DMS153 treated with DMSO at 0.1 percent for 48 hours (cell line): ENCODE data around the gene CCT6B.
A peak's percentile ranks its signal among the peaks of the same experiment; 100 is the strongest.
"Not testable (repeated sequence)": the region's sequence is repeated elsewhere in the genome, so short reads cannot be mapped to it uniquely, and the experiment has no call there.

ENCODE experiments used
- DNase-seq: peaks from one replicate; lab custom pipeline; 2025; ENCODE audit not compliant: unreplicated experiment; lab: John Stamatoyannopoulos, UW

The CCT6B gene, protein sequence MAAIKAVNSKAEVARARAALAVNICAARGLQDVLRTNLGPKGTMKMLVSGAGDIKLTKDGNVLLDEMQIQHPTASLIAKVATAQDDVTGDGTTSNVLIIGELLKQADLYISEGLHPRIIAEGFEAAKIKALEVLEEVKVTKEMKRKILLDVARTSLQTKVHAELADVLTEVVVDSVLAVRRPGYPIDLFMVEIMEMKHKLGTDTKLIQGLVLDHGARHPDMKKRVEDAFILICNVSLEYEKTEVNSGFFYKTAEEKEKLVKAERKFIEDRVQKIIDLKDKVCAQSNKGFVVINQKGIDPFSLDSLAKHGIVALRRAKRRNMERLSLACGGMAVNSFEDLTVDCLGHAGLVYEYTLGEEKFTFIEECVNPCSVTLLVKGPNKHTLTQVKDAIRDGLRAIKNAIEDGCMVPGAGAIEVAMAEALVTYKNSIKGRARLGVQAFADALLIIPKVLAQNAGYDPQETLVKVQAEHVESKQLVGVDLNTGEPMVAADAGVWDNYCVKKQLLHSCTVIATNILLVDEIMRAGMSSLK

DNA sequence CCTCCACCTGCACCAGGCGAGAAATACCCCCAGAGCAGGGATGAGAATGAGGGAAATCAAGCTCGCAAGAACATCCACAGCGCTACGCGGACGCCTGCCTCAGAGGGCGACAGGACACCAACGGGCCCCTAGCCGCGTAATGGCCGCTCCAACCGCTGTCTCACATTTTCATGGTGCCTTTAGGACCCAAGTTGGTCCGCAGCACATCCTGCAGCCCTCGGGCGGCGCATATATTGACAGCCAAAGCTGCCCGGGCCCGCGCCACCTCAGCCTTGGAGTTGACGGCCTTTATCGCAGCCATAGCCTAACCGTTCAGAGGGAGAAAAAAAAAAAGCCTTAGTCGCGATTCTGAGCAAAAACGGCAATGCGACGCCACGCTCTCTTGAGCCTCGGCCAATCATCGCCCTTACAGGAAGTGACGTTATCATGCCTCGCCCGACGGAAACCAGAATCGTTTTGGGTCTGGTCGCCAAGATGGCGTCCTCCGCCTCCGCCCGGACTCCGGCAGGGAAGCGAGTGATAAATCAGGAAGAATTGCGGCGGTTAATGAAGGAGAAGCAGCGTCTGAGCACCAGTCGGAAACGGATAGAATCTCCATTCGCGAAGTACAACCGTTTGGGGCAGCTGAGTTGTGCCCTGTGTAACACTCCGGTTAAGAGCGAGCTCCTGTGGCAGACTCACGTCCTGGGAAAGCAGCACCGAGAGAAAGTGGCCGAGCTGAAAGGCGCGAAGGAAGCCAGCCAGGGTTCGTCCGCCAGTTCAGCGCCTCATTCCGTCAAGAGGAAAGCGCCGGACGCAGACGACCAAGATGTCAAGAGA, at the start of gene CCT6B, which contains the start of gene ZNF830:
Gene CCT6B, minus strand, starts transcription at position 368 of the 819 bp plus-strand sequence. Its CDS starts 67 bp downstream, at position 301.
Gene ZNF830, plus strand, starts transcription at position 448 of the 819 bp plus-strand sequence. Its CDS starts 27 bp downstream, at position 475.
- DNase-seq, result peak; percentile 74

DNA sequence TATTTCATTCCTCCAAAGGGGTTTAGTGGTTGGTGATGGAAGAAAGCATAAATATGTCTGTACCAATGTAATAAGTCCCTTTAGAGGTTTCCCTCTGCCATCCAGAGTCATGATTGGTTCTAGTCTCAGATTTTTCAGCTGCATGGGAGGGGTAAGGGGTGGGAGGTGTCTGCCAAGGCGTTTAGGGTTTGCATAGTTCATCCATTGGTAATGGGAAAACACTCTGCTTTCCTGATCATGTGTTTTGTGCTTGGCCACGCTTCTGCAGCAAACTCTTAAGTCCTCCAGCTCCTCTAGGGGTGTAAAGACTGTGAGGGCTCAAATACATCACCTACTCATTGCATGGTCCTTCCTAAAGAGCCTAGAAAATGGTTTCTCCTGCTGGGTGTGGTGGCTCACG, 48.8 kb upstream of the CCT6B start:
- no peak for DNase-seq

- no peak for DNase-seq
Observed at GRCh38 chr17:35006961-35007360, 45.7 kb upstream of the CCT6B start.

DNA sequence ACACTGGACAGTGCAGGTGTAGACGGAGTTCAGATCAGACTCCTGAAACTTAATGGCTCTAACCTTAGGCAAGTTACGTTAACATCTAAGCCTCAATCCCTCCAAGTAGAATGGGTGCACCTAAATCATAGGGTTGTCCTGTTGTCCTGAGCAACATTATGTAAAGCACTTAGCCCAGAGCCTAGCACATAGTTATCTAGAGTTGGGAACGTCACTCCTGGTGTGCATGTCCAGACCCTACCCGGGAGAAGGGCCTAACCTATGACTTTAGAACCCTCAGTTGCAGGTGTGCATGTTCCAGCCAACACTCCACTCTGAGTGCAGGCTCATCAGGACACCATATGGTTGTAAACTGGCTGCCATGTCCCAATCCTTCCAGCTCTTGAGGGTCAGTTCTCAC, 45.1 kb upstream of the CCT6B start:
- no peak for DNase-seq

DNA sequence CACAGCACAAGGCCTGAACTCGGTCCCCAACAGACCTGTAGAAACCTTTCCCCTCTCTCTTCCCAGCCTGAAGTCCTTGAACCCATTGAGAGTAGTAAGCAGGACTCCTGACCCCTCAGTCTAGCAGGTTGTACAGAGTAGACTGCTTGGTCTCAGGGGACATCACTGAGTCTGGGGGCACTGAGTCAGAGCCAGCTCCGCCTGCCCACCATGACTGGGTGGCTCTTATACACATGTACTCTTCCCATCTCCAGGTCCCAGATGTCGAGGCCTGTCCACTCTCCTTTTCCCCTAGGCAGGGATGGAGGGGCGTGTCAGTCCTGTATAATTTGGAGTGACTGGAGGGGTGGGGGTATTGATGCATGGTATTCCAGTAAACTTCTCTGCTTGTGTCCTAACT, 42.5 kb upstream of the CCT6B start:
- no peak for DNase-seq

DNA sequence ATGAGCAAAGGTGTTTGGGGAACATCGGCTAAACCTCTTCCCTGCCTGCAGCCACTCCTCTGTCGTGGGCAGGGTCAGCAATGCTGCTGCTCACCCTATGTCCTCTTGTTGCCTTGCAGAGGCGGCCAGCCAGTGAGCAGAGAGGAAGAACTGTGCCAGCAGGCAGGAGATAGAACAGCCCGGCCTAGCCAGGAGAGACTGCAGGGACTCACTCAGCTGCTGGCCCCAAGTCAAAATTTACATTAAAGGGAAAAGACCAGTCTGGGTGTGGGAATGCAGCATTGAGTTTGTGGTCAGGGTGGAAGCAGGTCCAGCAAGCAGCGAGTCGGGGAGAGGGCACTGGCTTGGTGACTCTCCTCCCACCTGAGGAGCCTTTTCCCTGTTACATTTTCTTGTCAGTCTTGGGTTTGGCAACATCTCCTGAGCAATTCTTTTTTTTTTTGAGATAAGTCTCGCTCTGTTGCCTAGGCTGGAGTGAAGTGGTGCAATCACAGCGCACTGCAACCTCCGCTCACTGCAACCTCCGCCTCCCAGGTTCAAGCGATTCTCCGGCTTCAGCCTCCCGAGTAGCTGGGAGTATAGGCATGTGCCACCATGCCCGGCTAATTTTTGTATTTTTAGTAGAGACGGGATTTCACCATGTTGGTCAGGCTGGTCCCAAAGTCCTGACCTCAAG, 41.8 kb upstream of the CCT6B start:
- DNase-seq, result no peak

DNA sequence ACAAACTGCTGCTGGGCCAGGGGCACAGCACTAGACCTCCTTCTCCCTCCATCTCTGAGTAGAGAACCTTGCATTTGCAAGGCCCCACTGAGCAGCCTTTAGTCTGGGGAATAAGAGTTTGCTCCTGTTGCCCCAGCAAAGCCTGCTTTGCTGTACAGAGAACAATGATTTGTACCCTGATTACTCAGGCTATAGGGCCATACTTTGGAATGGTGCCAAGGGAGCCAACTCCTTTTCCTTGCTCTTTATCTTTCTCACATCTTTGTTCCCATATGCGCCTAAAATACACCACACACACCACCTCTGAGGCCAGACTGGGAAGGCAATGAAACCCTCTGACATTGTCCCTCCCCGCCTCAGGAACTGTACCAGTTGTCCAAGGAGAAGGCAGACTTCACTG, 40.3 kb upstream of the CCT6B start:
- no peak for DNase-seq

- DNase-seq, result not testable (repeated sequence)
Observed at GRCh38 chr17:35000965-35001364, 39.7 kb upstream of the CCT6B start.

DNA sequence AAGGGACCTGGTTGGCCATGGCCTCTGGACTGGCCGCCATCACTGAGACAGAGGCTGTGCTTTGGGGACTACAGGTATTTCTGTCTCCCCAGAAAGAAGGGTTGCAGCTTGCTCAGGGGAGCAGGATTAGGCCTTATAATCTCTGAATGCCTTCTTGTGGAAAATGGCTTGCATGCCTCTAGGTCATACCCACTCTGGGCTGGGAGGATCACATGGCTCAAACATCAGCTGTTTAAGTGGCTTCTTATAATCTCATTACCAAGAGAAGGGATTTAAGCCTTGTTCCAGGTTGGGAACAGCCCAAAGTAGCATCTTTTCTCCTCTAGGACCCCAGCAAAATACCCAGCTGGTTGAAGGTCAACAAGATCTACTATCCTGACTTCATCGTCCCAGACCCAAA, 38.2 kb upstream of the CCT6B start:
- DNase-seq, result no peak

GRCh38 chr17:34998205-34998604, 36.9 kb upstream of the CCT6B start:
- DNase-seq, result peak; percentile 59

DNA sequence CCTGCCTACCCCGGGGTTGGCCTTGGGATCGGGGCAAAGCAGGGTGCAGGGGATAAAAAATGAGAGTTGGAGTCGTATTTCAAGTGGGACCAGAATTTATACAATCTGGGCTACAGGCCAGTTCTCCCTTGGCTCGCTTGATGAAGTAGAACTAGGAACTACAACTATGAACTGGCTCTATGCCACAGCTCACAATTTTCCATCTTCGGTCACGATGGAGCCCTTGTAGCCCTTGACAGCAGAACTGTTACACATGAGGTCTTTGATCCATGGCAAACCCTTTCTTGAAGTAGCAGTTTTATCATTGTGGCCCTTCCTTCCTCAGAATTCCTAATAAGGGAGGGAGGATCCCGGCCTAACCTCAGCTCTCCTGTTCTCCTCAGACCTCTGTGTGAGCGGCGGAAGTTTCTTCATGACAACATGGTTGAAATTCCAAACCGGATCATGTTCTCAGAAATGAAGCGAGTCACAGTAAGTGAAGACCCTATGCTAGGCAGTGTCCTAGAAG, 36.1 kb upstream of the CCT6B start:
- no peak for DNase-seq

GRCh38 chr17:34996422-34997285, 35.4 kb upstream of the CCT6B start:
- no peak for DNase-seq

- no peak for DNase-seq
Observed at GRCh38 chr17:34993031-34993430, 31.8 kb upstream of the CCT6B start.

DNA sequence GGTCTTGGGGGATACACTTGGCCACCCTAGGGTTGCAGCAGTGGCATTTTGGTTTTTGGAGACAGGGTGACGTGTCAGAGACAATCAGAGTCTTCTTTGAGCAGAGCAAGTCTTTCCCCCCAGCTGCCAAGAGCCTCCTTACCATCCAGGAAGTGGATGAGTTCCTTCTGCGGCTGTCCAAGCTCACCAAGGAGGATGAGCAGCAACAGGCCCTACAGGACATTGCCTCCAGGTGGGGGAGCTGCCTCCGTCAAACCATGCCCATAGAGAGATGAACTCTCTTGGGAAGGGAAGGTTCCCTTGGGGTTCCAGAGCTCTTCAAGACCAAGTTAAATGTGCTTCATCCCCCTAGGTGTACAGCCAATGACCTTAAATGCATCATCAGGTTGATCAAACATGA, 30.3 kb upstream of the CCT6B start:
- DNase-seq, result no peak

GRCh38 chr17:34990921-34991365, 29.7 kb upstream of the CCT6B start:
- DNase-seq, result no peak

- no peak for DNase-seq
Observed at GRCh38 chr17:34989473-34989872, 28.2 kb upstream of the CCT6B start.

DNA sequence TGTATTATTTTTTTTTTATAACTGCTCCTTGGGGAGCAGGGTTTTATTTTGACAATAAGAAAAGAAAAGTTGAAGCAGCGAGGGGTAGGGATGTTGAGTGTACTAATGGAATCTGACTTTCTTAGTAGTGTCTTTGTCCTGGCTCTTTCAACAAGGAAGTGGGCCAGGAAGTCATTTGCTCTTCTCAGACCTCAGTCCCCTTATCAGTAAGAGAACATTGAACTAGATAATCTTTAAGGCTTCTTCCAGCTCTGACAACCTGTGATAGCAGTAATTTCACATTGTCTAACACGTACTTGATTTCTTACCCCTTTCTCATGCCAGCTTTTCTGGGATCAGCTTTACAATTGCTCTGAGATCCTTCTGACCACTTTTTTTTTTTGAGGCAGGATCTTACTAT, 27.4 kb upstream of the CCT6B start:
- DNase-seq, result no peak

DNA sequence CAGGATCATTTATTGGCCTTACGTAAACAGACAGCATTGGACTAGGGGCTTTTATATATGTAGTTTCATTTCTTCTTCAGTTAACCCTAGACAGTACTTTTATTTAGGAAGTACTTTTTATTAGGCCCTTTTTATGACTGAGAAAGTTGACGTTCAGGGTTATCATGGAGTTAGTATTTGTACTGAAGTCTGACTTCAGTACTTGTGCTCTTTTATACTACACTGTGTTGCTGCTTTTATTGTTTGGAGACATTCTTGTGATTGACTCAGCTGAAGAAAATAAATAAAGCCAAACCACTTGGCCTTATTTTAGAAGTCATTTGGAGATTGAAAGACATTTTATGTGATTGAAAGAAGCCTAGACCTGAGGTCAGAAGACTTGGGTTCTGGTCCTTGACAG, 26.0 kb upstream of the CCT6B start:
- no peak for DNase-seq

GRCh38 chr17:34981538-34982241, 20.4 kb upstream of the CCT6B start:
- peak; percentile 30 for DNase-seq
